ENCODE results near the gene CTNNA3. TPM values are rescaled to one million over a fixed set of nuclear protein-coding genes. Genes with fewer than 3 reads are reported as not detected.

The CTNNA3 gene
- total RNA-seq, 4 donors from 2014 or later: 0.68 to 75.2 (median 1.4) TPM

GRCh38 chr10:65910209-65910608, 1785.8 kb downstream of the CTNNA3 start:
- H3K27ac ChIP-seq: no peak overlapping the region
- intact Hi-C loops (cut with DNase I; ENCODE audit: low total_unique reads) (no loop called here), in situ Hi-C loops (cut with MboI; ENCODE audit: low pct_ligation_motif_present in 1 of 4, low pct_unique_long_range_greater_than_20kb in 1 of 4, low sequenced_read_pairs in 3 of 4) (no loop called here)
- H3K9me3 ChIP-seq: no peaks in the 10 kb centered on the region
- H3K4me1 ChIP-seq: no peaks in the 10 kb centered on the region
- TF ChIP-seq EP300 (IDR thresholded peaks at IDR 0.05; ENCODE audit: low read depth) (no peak), POLR2A (IDR thresholded peaks at IDR 0.05) (no peak), POLR2AphosphoS5 (IDR thresholded peaks at IDR 0.05) (no peak), CTCF (IDR thresholded peaks at IDR 0.05) (no peak)
- 50 to 58% methylated on average over 3 to 4 of the region's 4 CpGs for WGBS, 2 donors (ENCODE audit: low coverage in 1 of 2)
- H3K27me3 ChIP-seq: no peaks in the 10 kb centered on the region
- H3K4me3 ChIP-seq: no peak overlapping the region
- H3K36me3 ChIP-seq: no peaks in the 10 kb centered on the region
- no peak for DNase-seq

GRCh38 chr10:65907199-65907712, 1788.7 kb downstream of the CTNNA3 start:
- Histone ChIP-seq H3K9me3 (no peaks in the 10 kb centered on the region), H3K27ac (no peak overlapping the region), H3K27me3 (no peaks in the 10 kb centered on the region), H3K4me1 (no peaks in the 10 kb centered on the region), H3K36me3 (no peaks in the 10 kb centered on the region), H3K4me3 (no peak overlapping the region)
- TF ChIP-seq POLR2AphosphoS5 (IDR thresholded peaks at IDR 0.05): no peak
- TF ChIP-seq EP300 (IDR thresholded peaks at IDR 0.05; ENCODE audit: low read depth): no peak
- no peak for TF ChIP-seq CTCF (IDR thresholded peaks at IDR 0.05)
- TF ChIP-seq POLR2A (IDR thresholded peaks at IDR 0.05): no peak
- 78 to 88% methylated on average over 6 to 8 of the region's 8 CpGs for WGBS, 2 donors (ENCODE audit: low coverage in 1 of 2)
- no peak for DNase-seq
- in situ Hi-C loops (cut with MboI; ENCODE audit: low pct_ligation_motif_present in 1 of 4, low pct_unique_long_range_greater_than_20kb in 1 of 4, low sequenced_read_pairs in 3 of 4) (no loop called here), intact Hi-C loops (cut with DNase I; ENCODE audit: low total_unique reads) (no loop called here)

GRCh38 chr10:65903620-65904019, 1792.4 kb downstream of the CTNNA3 start:
- H3K4me3 ChIP-seq: no peak overlapping the region
- in situ Hi-C loops (cut with MboI; ENCODE audit: low pct_ligation_motif_present in 1 of 4, low pct_unique_long_range_greater_than_20kb in 1 of 4, low sequenced_read_pairs in 3 of 4) (no loop called here), intact Hi-C loops (cut with DNase I; ENCODE audit: low total_unique reads) (no loop called here)
- no peak for TF ChIP-seq POLR2AphosphoS5 (IDR thresholded peaks at IDR 0.05)
- no peak for TF ChIP-seq POLR2A (IDR thresholded peaks at IDR 0.05)
- no peak for TF ChIP-seq CTCF (IDR thresholded peaks at IDR 0.05)
- no peak for TF ChIP-seq EP300 (IDR thresholded peaks at IDR 0.05; ENCODE audit: low read depth)
- no peaks in the 10 kb centered on the region for H3K27me3 ChIP-seq
- H3K36me3 ChIP-seq: no peaks in the 10 kb centered on the region
- H3K4me1 ChIP-seq: no peaks in the 10 kb centered on the region
- no peaks in the 10 kb centered on the region for H3K9me3 ChIP-seq
- 91 to 94% methylated on average over 3 to 4 of the region's 4 CpGs for WGBS, 2 donors (ENCODE audit: low coverage in 1 of 2)
- no peak for DNase-seq
- no peak overlapping the region for H3K27ac ChIP-seq

- Histone ChIP-seq H3K36me3 (no peaks in the 10 kb centered on the region), H3K9me3 (no peaks in the 10 kb centered on the region), H3K4me1 (no peaks in the 10 kb centered on the region), H3K27ac (no peak overlapping the region), H3K27me3 (no peaks in the 10 kb centered on the region), H3K4me3 (no peak overlapping the region)
- TF ChIP-seq CTCF (IDR thresholded peaks at IDR 0.05) (no peak), EP300 (IDR thresholded peaks at IDR 0.05; ENCODE audit: low read depth) (no peak), POLR2A (IDR thresholded peaks at IDR 0.05) (no peak), POLR2AphosphoS5 (IDR thresholded peaks at IDR 0.05) (no peak)
- in situ Hi-C loops (cut with MboI; ENCODE audit: low pct_ligation_motif_present in 1 of 4, low pct_unique_long_range_greater_than_20kb in 1 of 4, low sequenced_read_pairs in 3 of 4): no loop called here
- intact Hi-C loops (cut with DNase I; ENCODE audit: low total_unique reads): loop anchor here (2.0 kb wide), 1 partner anchor 15 kb away; no protein-coding TSS in a partner anchor
- 79 to 88% methylated on average over 7 of the region's 7 CpGs for WGBS, 2 donors (ENCODE audit: low coverage in 1 of 2)
- DNase-seq: no peak
These were observed 1795.7 kb downstream of the CTNNA3 start for GRCh38 chr10:65900271-65900670.
